Tibial nerve (tissue), 3 donors: ENCODE results near the gene ERVH48-1.
"Not testable (repeated sequence)": the region's sequence is repeated elsewhere in the genome, so short reads cannot be mapped to it uniquely, and the experiment has no call there.

Source experiments
- EP300 ChIP-seq, 2 donors: sonication (generic); formaldehyde crosslinking; IDR thresholded peaks; one replicate each; pipeline ENCODE4 v1.6.1; 2017; ENCODE audit warnings: antibody characterized with exemption in 2 of 2, mild to moderate bottlenecking in 1 of 2
- POLR2A ChIP-seq, 2 donors: fragments of 450-650 bp; IDR thresholded peaks; one replicate each; pipeline ENCODE4 v1.6.1; 2017; ENCODE audit warnings: antibody characterized with exemption in 2 of 2, mild to moderate bottlenecking in 2 of 2, moderate library complexity in 2 of 2

DNA sequence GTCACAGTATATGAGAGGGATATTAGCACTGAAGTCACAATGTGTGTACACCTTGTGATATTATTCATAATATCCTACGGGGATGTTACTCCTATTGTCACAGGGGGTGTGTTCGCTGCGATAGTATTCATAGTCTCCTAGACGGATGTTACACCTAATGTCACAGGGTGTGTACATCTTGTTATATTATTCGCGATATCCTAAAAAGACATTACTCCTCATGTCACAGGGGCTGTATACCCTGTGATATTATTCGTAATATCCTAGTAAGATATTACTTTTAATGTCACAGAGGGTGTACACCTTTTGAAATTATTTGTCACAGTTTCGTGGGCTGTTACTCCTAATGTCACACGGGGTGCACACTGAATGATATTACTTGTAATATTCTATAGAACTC, 25.8 kb upstream of the ERVH48-1 start:
- TF ChIP-seq EP300, POLR2A (IDR thresholded peaks at IDR 0.05): not testable (repeated sequence)
